H1 (cell line): ENCODE results near the gene TMCO1. TPM values are rescaled to one million over a fixed set of nuclear protein-coding genes. Genes with fewer than 3 reads are reported as not detected.

Source experiments
- BCL11A ChIP-seq, 2 experiments: IDR thresholded peaks; one replicate each; pipeline ENCODE4 v1.6.1; 2011; ENCODE audit warnings: low read depth in 2 of 2, low read length in 2 of 2, mild to moderate bottlenecking in 2 of 2
- CHD7 ChIP-seq: fragments of 300-600 bp; sonication (generic); IDR thresholded peaks from 2 replicates; pipeline ENCODE4 v1.7.1; 2012; ENCODE audit warnings: low read length, moderate library complexity, mild to moderate bottlenecking, inconsistent platforms; ENCODE audit not compliant: insufficient replicate concordance
- CTBP2 ChIP-seq: IDR thresholded peaks from 2 replicates; pipeline ENCODE4 v1.7.0; 2011; ENCODE audit warnings: borderline replicate concordance, mild to moderate bottlenecking, moderate library complexity, mixed read lengths, low read length; ENCODE audit not compliant: insufficient read depth, insufficient read length
- EZH2 ChIP-seq: fragments of 200-600 bp; sonication (generic); IDR thresholded peaks from 2 replicates; pipeline ENCODE4 v1.7.1; 2012; ENCODE audit warnings: low read depth, mild to moderate bottlenecking, moderate library complexity, low read length, inconsistent platforms; ENCODE audit not compliant: severe bottlenecking
- KDM5A ChIP-seq: fragments of 200-600 bp; IDR thresholded peaks from 2 replicates; pipeline ENCODE4 v1.7.1; 2012; ENCODE audit warnings: mild to moderate bottlenecking, low read length, inconsistent platforms, mixed read lengths
- SRF ChIP-seq: IDR thresholded peaks from 2 replicates; pipeline ENCODE4 v1.6.1; 2011; ENCODE audit warnings: mild to moderate bottlenecking, low read depth, low read length, moderate library complexity
- polyA plus RNA-seq, 7 experiments: library from polyadenylated mRNA; depleted of rRNA in 3 of 7; stranded (reverse) in 5 of 7; unstranded in 2 of 7; fragments of >200 nt in 5 of 7; fragments of 200-250 nt in 2 of 7; gene quantifications; 1 replicate in 5 of 7; 2 replicates in 1 of 7; 4 replicates in 1 of 7; pipeline versions ENCODE4 v1.2.1 to v1.2.3, GENCODE V29; 2011 to 2013; ENCODE audit warnings: missing spikeins in 2 of 7, mixed read lengths in 2 of 7
- total RNA-seq: library from RNA; stranded (reverse); fragmentation: NEBNext Ultra II Directional; extraction: Animal tissue kit (Norgen Biotek cat#: 25700); gene quantifications from 2 replicates; pipeline ENCODE4 v1.2.1, GENCODE V29; 2021

The TMCO1 gene
- total and polyA plus RNA-seq, 2 of the 8 experiments (the other 6 are each of a cell fraction or from before 2014, with no cell fraction given) = 61.6 to 63.8 TPM

DNA sequence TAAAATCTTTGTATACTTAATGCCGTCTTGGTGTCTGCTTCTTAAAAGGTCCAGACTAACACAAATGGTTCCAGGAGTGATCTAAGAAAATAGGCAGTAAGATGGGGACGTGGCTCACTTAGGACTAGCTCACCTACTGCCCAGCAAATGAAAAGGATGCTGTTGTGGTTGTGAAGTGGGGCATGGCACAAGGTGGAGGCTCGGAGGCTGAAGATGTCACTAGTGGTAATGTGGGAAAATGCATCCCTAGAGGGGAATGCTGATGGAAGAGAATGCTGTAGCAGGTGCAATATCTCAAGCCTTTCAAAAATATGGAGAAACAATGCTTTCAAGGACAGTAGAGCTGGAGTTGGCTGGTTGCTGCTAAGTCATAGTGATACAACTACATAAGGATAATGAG is 47.5 kb upstream of the TMCO1 start (continued):
- TF ChIP-seq CHD7 (no peak), CTBP2 (no peak), SRF (no peak), EZH2 (no peak), BCL11A (IDR thresholded peaks at IDR 0.05; ENCODE audit: low read depth in 2 of 2, low read length in 2 of 2) (no peak), KDM5A (no peak)
